H1 (cell line): Measurements from ENCODE around the gene KRR1. TPM values are rescaled to one million over a fixed set of nuclear protein-coding genes. Genes with fewer than 3 reads are reported as not detected.

Source experiments
- ASH2L ChIP-seq: fragments of 200-600, 300-600 bp; sonication (generic); IDR thresholded peaks from one replicate; pipeline ENCODE4 v1.7.1; 2017; ENCODE audit warnings: low read length
- POU5F1 ChIP-seq: IDR thresholded peaks from 2 replicates; pipeline ENCODE4 v1.6.1; 2011; ENCODE audit warnings: low read depth, mild to moderate bottlenecking, low read length, moderate library complexity
- YY1 ChIP-seq: IDR thresholded peaks from 2 replicates; pipeline ENCODE4 v1.6.1; 2011; ENCODE audit warnings: low read depth, mild to moderate bottlenecking, low read length
- polyA plus RNA-seq, 7 experiments: library from polyadenylated mRNA; depleted of rRNA in 3 of 7; stranded (reverse) in 5 of 7; unstranded in 2 of 7; fragments of >200 nt in 5 of 7; fragments of 200-250 nt in 2 of 7; gene quantifications; 1 replicate in 5 of 7; 2 replicates in 1 of 7; 4 replicates in 1 of 7; pipeline versions ENCODE4 v1.2.1 to v1.2.3, GENCODE V29; 2011 to 2013; ENCODE audit warnings: missing spikeins in 2 of 7, mixed read lengths in 2 of 7
- total RNA-seq: library from RNA; stranded (reverse); fragmentation: NEBNext Ultra II Directional; extraction: Animal tissue kit (Norgen Biotek cat#: 25700); gene quantifications from 2 replicates; pipeline ENCODE4 v1.2.1, GENCODE V29; 2021
- TF ChIP-seq, protein P1 (sequence below): fragments of 300-600 bp; sonication (generic); IDR thresholded peaks from 2 replicates; pipeline ENCODE4 v1.7.1; 2012; ENCODE audit warnings: low read length, moderate library complexity, mild to moderate bottlenecking, inconsistent platforms; ENCODE audit not compliant: insufficient replicate concordance

The KRR1 gene
- total and polyA plus RNA-seq, 2 of the 8 experiments (the other 6 are each of a cell fraction or from before 2014, with no cell fraction given): 6.1 to 80.1 TPM

DNA sequence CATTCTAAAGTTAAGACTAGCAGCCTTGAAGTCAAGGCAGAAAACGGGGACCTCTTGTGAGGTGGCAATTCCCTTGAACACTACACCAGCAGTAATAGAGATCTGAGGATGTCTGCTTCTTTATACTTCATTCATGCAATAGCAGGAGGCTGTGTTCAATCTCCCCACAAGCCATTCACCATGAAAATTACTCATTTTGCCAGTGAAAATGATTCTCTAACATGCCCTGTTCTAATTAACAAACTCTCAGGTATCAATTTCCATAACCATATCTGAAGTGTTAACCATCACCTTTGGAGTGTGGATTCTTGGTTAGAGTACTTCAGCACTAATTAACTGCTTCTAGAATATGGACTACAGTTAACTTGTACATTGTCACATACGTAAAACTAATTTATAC lies 34.3 kb downstream of the KRR1 start (continued):
- TF ChIP-seq, protein P1, sequence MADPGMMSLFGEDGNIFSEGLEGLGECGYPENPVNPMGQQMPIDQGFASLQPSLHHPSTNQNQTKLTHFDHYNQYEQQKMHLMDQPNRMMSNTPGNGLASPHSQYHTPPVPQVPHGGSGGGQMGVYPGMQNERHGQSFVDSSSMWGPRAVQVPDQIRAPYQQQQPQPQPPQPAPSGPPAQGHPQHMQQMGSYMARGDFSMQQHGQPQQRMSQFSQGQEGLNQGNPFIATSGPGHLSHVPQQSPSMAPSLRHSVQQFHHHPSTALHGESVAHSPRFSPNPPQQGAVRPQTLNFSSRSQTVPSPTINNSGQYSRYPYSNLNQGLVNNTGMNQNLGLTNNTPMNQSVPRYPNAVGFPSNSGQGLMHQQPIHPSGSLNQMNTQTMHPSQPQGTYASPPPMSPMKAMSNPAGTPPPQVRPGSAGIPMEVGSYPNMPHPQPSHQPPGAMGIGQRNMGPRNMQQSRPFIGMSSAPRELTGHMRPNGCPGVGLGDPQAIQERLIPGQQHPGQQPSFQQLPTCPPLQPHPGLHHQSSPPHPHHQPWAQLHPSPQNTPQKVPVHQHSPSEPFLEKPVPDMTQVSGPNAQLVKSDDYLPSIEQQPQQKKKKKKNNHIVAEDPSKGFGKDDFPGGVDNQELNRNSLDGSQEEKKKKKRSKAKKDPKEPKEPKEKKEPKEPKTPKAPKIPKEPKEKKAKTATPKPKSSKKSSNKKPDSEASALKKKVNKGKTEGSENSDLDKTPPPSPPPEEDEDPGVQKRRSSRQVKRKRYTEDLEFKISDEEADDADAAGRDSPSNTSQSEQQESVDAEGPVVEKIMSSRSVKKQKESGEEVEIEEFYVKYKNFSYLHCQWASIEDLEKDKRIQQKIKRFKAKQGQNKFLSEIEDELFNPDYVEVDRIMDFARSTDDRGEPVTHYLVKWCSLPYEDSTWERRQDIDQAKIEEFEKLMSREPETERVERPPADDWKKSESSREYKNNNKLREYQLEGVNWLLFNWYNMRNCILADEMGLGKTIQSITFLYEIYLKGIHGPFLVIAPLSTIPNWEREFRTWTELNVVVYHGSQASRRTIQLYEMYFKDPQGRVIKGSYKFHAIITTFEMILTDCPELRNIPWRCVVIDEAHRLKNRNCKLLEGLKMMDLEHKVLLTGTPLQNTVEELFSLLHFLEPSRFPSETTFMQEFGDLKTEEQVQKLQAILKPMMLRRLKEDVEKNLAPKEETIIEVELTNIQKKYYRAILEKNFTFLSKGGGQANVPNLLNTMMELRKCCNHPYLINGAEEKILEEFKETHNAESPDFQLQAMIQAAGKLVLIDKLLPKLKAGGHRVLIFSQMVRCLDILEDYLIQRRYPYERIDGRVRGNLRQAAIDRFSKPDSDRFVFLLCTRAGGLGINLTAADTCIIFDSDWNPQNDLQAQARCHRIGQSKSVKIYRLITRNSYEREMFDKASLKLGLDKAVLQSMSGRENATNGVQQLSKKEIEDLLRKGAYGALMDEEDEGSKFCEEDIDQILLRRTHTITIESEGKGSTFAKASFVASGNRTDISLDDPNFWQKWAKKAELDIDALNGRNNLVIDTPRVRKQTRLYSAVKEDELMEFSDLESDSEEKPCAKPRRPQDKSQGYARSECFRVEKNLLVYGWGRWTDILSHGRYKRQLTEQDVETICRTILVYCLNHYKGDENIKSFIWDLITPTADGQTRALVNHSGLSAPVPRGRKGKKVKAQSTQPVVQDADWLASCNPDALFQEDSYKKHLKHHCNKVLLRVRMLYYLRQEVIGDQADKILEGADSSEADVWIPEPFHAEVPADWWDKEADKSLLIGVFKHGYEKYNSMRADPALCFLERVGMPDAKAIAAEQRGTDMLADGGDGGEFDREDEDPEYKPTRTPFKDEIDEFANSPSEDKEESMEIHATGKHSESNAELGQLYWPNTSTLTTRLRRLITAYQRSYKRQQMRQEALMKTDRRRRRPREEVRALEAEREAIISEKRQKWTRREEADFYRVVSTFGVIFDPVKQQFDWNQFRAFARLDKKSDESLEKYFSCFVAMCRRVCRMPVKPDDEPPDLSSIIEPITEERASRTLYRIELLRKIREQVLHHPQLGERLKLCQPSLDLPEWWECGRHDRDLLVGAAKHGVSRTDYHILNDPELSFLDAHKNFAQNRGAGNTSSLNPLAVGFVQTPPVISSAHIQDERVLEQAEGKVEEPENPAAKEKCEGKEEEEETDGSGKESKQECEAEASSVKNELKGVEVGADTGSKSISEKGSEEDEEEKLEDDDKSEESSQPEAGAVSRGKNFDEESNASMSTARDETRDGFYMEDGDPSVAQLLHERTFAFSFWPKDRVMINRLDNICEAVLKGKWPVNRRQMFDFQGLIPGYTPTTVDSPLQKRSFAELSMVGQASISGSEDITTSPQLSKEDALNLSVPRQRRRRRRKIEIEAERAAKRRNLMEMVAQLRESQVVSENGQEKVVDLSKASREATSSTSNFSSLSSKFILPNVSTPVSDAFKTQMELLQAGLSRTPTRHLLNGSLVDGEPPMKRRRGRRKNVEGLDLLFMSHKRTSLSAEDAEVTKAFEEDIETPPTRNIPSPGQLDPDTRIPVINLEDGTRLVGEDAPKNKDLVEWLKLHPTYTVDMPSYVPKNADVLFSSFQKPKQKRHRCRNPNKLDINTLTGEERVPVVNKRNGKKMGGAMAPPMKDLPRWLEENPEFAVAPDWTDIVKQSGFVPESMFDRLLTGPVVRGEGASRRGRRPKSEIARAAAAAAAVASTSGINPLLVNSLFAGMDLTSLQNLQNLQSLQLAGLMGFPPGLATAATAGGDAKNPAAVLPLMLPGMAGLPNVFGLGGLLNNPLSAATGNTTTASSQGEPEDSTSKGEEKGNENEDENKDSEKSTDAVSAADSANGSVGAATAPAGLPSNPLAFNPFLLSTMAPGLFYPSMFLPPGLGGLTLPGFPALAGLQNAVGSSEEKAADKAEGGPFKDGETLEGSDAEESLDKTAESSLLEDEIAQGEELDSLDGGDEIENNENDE: no peak
- TF ChIP-seq YY1 (no peak), POU5F1 (no peak), ASH2L (no peak)
